ENCODE measurements around the gene STARD3.
"Not testable (repeated sequence)": the region's sequence is repeated elsewhere in the genome, so short reads cannot be mapped to it uniquely, and the experiment has no call there.

STARD3 gene

GRCh38 chr17:39695089-39695474 is 58.1 kb downstream of the STARD3 start:
- DNase-seq = no peak

GRCh38 chr17:39696731-39697130 is 59.8 kb downstream of the STARD3 start:
- DNase-seq = no peak

GRCh38 chr17:39697961-39698360 is 61.0 kb downstream of the STARD3 start:
- no peak for DNase-seq

GRCh38 chr17:39699157-39699817 is 62.3 kb downstream of the STARD3 start:
- DNase-seq = not testable (repeated sequence)

GRCh38 chr17:39699818-39700147 is 62.8 kb downstream of the STARD3 start, which contains the start of gene ERBB2:
Gene ERBB2, plus strand, starts transcription at chr17:39700064. Its CDS starts 175 bp downstream, at chr17:39700239.
- DNase-seq = peak in 1 of 2 donors; percentile 41

GRCh38 chr17:39700148-39700987 is 63.4 kb downstream of the STARD3 start:
- no peak for DNase-seq

- DNase-seq = no peak
Measured at GRCh38 chr17:39701012-39701783, 64.3 kb downstream of the STARD3 start.

GRCh38 chr17:39701784-39702422 is 65.0 kb downstream of the STARD3 start:
- DNase-seq = no peak

GRCh38 chr17:39702901-39703893 is 66.3 kb downstream of the STARD3 start:
- DNase-seq = no peak

- DNase-seq = no peak
Measured at GRCh38 chr17:39703913-39704312, 67.0 kb downstream of the STARD3 start.

GRCh38 chr17:39704821-39705551 is 68.0 kb downstream of the STARD3 start:
- no peak for DNase-seq

GRCh38 chr17:39705786-39706348 is 68.9 kb downstream of the STARD3 start:
- DNase-seq = no peak

GRCh38 chr17:39706383-39706782 is 69.4 kb downstream of the STARD3 start:
- DNase-seq = no peak

GRCh38 chr17:39706921-39707337 is 70.0 kb downstream of the STARD3 start:
- no peak for DNase-seq

GRCh38 chr17:39709319-39709997 is 72.5 kb downstream of the STARD3 start:
- DNase-seq = no peak

- no peak for DNase-seq
Measured at GRCh38 chr17:39709998-39710964, 73.3 kb downstream of the STARD3 start.

- not testable (repeated sequence) for DNase-seq
Measured at GRCh38 chr17:39711071-39711470, 74.1 kb downstream of the STARD3 start.

- no peak for DNase-seq
Measured at GRCh38 chr17:39711851-39712250, 74.9 kb downstream of the STARD3 start.
